ENCODE results near the gene OR2H2. TPM values are rescaled to one million over a fixed set of nuclear protein-coding genes. Genes with fewer than 3 reads are reported as not detected.

OR2H2 gene
- under 1 TPM; 0.25 to 0.63 TPM for total RNA-seq
- polyA plus RNA-seq (ENCODE audit: insufficient read depth, low read depth, low replicate concordance) = 3.7 TPM
- long read RNA-seq, donor 1, partial matches to known transcripts = 0 of 1 reads
- long read RNA-seq, donor 1, other reads (novel, unspliced or antisense) = 0 of 1 reads
- long read RNA-seq, donor 2 = 0 reads

- no peaks in the 10 kb centered on the region for H3K4me1 ChIP-seq
- TF ChIP-seq CTCF (IDR thresholded peaks at IDR 0.05) (no peak), POLR2A (IDR thresholded peaks at IDR 0.05) (no peak)
- no peaks in the 10 kb centered on the region for H3K27me3 ChIP-seq
- intact Hi-C loops (cut with DNase I; ENCODE audit: low total_unique reads) = no loop called here
- H3K36me3 ChIP-seq (ENCODE audit: low read depth, missing control alignments) = no peaks in the 10 kb centered on the region
- H3K9me3 ChIP-seq = no peaks in the 10 kb centered on the region
- DNase-seq = no peak
- H3K27ac ChIP-seq = no peak within 1 kb of the TSS
- no peak within 1 kb of the TSS for H3K4me3 ChIP-seq
These were observed at the start of gene OR2H2 for GRCh38 chr6:29584821-29585220. TSS of gene OR2H2 (plus strand) at chr6:29585121. CDS start at chr6:29587945, 2,824 bp downstream.

GRCh38 chr6:29537714-29538403 lies 47.1 kb upstream of the OR2H2 start:
- H3K27ac ChIP-seq = no peak overlapping the region
- intact Hi-C loops (cut with DNase I; ENCODE audit: low total_unique reads) = no loop called here

GRCh38 chr6:29547573-29547972 lies 37.3 kb upstream of the OR2H2 start:
- no peaks in the 10 kb centered on the region for H3K27me3 ChIP-seq
- no peak for DNase-seq
- H3K9me3 ChIP-seq = no peaks in the 10 kb centered on the region
- H3K4me3 ChIP-seq = no peak overlapping the region
- no peaks in the 10 kb centered on the region for H3K36me3 ChIP-seq (ENCODE audit: low read depth, missing control alignments)
- H3K4me1 ChIP-seq = no peaks in the 10 kb centered on the region
- no peak overlapping the region for H3K27ac ChIP-seq
- 45 to 56% methylated on average over 3 of the region's 3 CpGs for WGBS, 2 donors
- no peak for TF ChIP-seq POLR2A (IDR thresholded peaks at IDR 0.05)
- no peak for TF ChIP-seq CTCF (IDR thresholded peaks at IDR 0.05)
- intact Hi-C loops (cut with DNase I; ENCODE audit: low total_unique reads) = no loop called here

More at GRCh38 chr6:29537714-29538403, 47.1 kb upstream of the OR2H2 start:
- H3K27me3 ChIP-seq = no peaks in the 10 kb centered on the region
- no peak for DNase-seq
- no peaks in the 10 kb centered on the region for H3K9me3 ChIP-seq
- H3K4me1 ChIP-seq = no peaks in the 10 kb centered on the region
- no peak overlapping the region for H3K4me3 ChIP-seq
- WGBS, 2 donors = 75 to 77% methylated on average over 4 of the region's 4 CpGs
- H3K36me3 ChIP-seq (ENCODE audit: low read depth, missing control alignments) = no peaks in the 10 kb centered on the region
- TF ChIP-seq POLR2A (IDR thresholded peaks at IDR 0.05) (no peak), CTCF (IDR thresholded peaks at IDR 0.05) (no peak)

GRCh38 chr6:29552512-29553051 lies 32.3 kb upstream of the OR2H2 start:
- Histone ChIP-seq H3K4me3 (peak overlapping the region in 1 of 2 donors; percentile 54), H3K27ac (no peak overlapping the region), H3K4me1 (peaks cover 11% of the 10 kb centered on the region), H3K27me3 (no peaks in the 10 kb centered on the region), H3K36me3 (ENCODE audit: low read depth, missing control alignments) (no peaks in the 10 kb centered on the region), H3K9me3 (no peaks in the 10 kb centered on the region)
- TF ChIP-seq POLR2A (IDR thresholded peaks at IDR 0.05) = no peak
- WGBS, 2 donors = 15 to 26% methylated on average over 5 of the region's 5 CpGs
- intact Hi-C loops (cut with DNase I; ENCODE audit: low total_unique reads) = no loop called here
- DNase-seq = no peak

DNA sequence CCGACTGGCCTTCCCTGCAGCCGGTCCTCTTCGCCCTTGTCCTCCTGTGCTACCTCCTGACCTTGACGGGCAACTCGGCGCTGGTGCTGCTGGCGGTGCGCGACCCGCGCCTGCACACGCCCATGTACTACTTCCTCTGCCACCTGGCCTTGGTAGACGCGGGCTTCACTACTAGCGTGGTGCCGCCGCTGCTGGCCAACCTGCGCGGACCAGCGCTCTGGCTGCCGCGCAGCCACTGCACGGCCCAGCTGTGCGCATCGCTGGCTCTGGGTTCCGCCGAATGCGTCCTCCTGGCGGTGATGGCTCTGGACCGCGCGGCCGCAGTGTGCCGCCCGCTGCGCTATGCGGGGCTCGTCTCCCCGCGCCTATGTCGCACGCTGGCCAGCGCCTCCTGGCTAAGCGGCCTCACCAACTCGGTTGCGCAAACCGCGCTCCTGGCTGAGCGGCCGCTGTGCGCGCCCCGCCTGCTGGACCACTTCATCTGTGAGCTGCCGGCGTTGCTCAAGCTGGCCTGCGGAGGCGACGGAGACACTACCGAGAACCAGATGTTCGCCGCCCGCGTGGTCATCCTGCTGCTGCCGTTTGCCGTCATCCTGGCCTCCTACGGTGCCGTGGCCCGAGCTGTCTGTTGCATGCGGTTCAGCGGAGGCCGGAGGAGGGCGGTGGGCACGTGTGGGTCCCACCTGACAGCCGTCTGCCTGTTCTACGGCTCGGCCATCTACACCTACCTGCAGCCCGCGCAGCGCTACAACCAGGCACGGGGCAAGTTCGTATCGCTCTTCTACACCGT lies 31.5 kb upstream of the OR2H2 start:
- Histone ChIP-seq H3K27ac (no peak overlapping the region), H3K36me3 (ENCODE audit: low read depth, missing control alignments) (no peaks in the 10 kb centered on the region), H3K27me3 (no peaks in the 10 kb centered on the region), H3K9me3 (no peaks in the 10 kb centered on the region), H3K4me1 (peaks cover 11% of the 10 kb centered on the region), H3K4me3 (peak overlapping the region; percentile 4 to 54)
- DNase-seq = peak; percentile 55
- WGBS, 2 donors = 0 to 2% methylated on average over 21 to 61 of the region's 83 CpGs
- TF ChIP-seq POLR2A (IDR thresholded peaks at IDR 0.05) (no peak), CTCF (IDR thresholded peaks at IDR 0.05) (no peak)
- intact Hi-C loops (cut with DNase I; ENCODE audit: low total_unique reads) = no loop called here

Data from testis (tissue), 5 donors.